HG03097 (cell line): Measurements from ENCODE around the gene C21orf58.

ENCODE experiments used
- ATAC-seq: cut with Tn5 transposase; IDR thresholded peaks from one replicate; pipeline ENCODE4 v1.9.1; 2021; ENCODE audit not compliant: unreplicated experiment, low FRiP score

Gene C21orf58

GRCh38 chr21:46299167-46299566 lies 24.5 kb downstream of the C21orf58 start:
- ATAC-seq: no peak

GRCh38 chr21:46297338-46298271 lies 26.1 kb downstream of the C21orf58 start:
- ATAC-seq: no peak

GRCh38 chr21:46295996-46296752 lies 27.5 kb downstream of the C21orf58 start:
- ATAC-seq: no peak

- no peak for ATAC-seq
Observed at GRCh38 chr21:46295177-46295770, 28.4 kb downstream of the C21orf58 start.

- ATAC-seq: no peak
Observed at GRCh38 chr21:46294647-46295176, 29.0 kb downstream of the C21orf58 start.

GRCh38 chr21:46291561-46291960 lies 32.1 kb downstream of the C21orf58 start:
- no peak for ATAC-seq

GRCh38 chr21:46289655-46290179 lies 34.0 kb downstream of the C21orf58 start:
- no peak for ATAC-seq

GRCh38 chr21:46287541-46287940 lies 36.1 kb downstream of the C21orf58 start:
- ATAC-seq: no peak

- ATAC-seq: no peak
Observed at GRCh38 chr21:46286648-46287002, 37.0 kb downstream of the C21orf58 start.

GRCh38 chr21:46285761-46286647 lies 37.7 kb downstream of the C21orf58 start, which contains the start of gene YBEY:
Gene YBEY (plus strand): TSS chr21:46286342. CDS start chr21:46286914, 572 bp downstream.
- ATAC-seq: peak; percentile 86

- ATAC-seq: no peak
Observed at GRCh38 chr21:46285206-46285661, 38.4 kb downstream of the C21orf58 start, which contains the start of gene MCM3AP. Gene MCM3AP (minus strand): TSS chr21:46285611. CDS start chr21:46285286, 325 bp downstream.

GRCh38 chr21:46284733-46285132 lies 38.9 kb downstream of the C21orf58 start:
- no peak for ATAC-seq

GRCh38 chr21:46284077-46284644 lies 39.5 kb downstream of the C21orf58 start:
- no peak for ATAC-seq

- ATAC-seq: no peak
Observed at GRCh38 chr21:46274797-46275390, 48.8 kb downstream of the C21orf58 start.

GRCh38 chr21:46273341-46273740 lies 50.3 kb downstream of the C21orf58 start:
- ATAC-seq: no peak

GRCh38 chr21:46269466-46269865 lies 54.2 kb downstream of the C21orf58 start:
- no peak for ATAC-seq

GRCh38 chr21:46268371-46268770 lies 55.3 kb downstream of the C21orf58 start:
- ATAC-seq: no peak

- ATAC-seq: no peak
Observed at GRCh38 chr21:46266946-46267345, 56.7 kb downstream of the C21orf58 start.
